Mammary epithelial cell (primary cell): Measurements from ENCODE around the gene RCBTB1.

Experiments used
- CTCF ChIP-seq, 2 donors: IDR thresholded peaks in 1 of 2; conservative IDR thresholded peaks in 1 of 2; 2 replicates each; pipeline ENCODE4 v1.5.1; 2011 to 2012; ENCODE audit warnings: inconsistent platforms in 2 of 2, low read length in 2 of 2, mild to moderate bottlenecking in 2 of 2, control low read depth in 1 of 2, low read depth in 1 of 2; ENCODE audit not compliant: insufficient read depth in 1 of 2; ENCODE audit errors: extremely low read depth in 1 of 2
- EZH2 ChIP-seq: IDR thresholded peaks from 2 replicates; pipeline ENCODE4 v1.6.1; 2012; ENCODE audit warnings: low read length, inconsistent platforms, borderline replicate concordance

- TF ChIP-seq CTCF (conservative IDR thresholded peaks at IDR 0.05 in 1 of 2, IDR thresholded peaks at IDR 0.05 in 1 of 2; ENCODE audit: extremely low read depth in 1 of 2, insufficient read depth in 1 of 2, low read depth in 1 of 2, low read length in 2 of 2) (no peak), EZH2 (no peak)
Measured at GRCh38 chr13:49586717-49587116, 1.4 kb upstream of the RCBTB1 start.
